ENCODE data around the gene RNU2-63P.

DNA sequence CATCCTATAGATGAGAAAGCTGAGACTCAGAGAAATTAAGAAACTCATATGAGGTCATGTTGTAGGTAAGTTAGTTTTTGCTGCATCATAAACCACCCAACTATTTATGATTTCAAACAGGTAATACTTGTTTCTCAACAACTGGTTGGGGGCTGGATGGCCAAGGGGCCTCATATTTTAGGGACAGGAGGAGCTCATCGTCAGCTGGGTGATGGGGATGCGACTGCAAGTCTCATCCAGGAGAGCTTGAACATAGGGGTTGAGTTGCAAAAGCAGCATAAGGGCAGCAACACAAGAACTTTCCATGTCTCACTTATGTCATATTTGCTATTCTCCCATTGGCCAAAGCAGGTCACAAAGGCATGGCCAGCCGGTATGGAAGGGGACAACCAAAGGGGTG lies 3.6 kb upstream of the RNU2-63P start:
- TF ChIP-seq, protein P1, sequence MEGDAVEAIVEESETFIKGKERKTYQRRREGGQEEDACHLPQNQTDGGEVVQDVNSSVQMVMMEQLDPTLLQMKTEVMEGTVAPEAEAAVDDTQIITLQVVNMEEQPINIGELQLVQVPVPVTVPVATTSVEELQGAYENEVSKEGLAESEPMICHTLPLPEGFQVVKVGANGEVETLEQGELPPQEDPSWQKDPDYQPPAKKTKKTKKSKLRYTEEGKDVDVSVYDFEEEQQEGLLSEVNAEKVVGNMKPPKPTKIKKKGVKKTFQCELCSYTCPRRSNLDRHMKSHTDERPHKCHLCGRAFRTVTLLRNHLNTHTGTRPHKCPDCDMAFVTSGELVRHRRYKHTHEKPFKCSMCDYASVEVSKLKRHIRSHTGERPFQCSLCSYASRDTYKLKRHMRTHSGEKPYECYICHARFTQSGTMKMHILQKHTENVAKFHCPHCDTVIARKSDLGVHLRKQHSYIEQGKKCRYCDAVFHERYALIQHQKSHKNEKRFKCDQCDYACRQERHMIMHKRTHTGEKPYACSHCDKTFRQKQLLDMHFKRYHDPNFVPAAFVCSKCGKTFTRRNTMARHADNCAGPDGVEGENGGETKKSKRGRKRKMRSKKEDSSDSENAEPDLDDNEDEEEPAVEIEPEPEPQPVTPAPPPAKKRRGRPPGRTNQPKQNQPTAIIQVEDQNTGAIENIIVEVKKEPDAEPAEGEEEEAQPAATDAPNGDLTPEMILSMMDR (IDR thresholded peaks at IDR 0.05) = no peak
- TF ChIP-seq EP300 (IDR thresholded peaks at IDR 0.05; ENCODE audit: low read depth) (no peak), POLR2A (IDR thresholded peaks at IDR 0.05) (no peak)

Data from transverse colon (tissue), 3 donors.